Measurements from ENCODE around the gene SLC25A43.
"Not testable (repeated sequence)": the region's sequence is repeated elsewhere in the genome, so short reads cannot be mapped to it uniquely, and the experiment has no call there.

SLC25A43 gene

GRCh38 chrX:119382606-119383005 is 16.5 kb upstream of the SLC25A43 start:
- Histone ChIP-seq H3K9me3 (ENCODE audit: control insufficient read depth in 1 of 2, low read length in 2 of 2) (no peaks in the 10 kb centered on the region), H3K27ac (ENCODE audit: low read depth, low read length) (no peak overlapping the region), H3K27me3 (ENCODE audit: control insufficient read depth in 1 of 2, insufficient read depth in 2 of 2, low read length in 2 of 2) (no peaks in the 10 kb centered on the region), H3K36me3 (ENCODE audit: control insufficient read depth in 1 of 2, insufficient read depth in 2 of 2, low read length in 2 of 2) (no peaks in the 10 kb centered on the region), H3K4me1 (ENCODE audit: control insufficient read depth in 1 of 2, insufficient read depth in 2 of 2, low read length in 2 of 2) (no peaks in the 10 kb centered on the region), H3K4me3 (ENCODE audit: low read depth in 1 of 2, low read length in 2 of 2) (no peak overlapping the region), H3K9ac (ENCODE audit: low read depth in 1 of 2, low read length in 2 of 2) (no peak overlapping the region)

- H3K4me1 ChIP-seq (ENCODE audit: control insufficient read depth in 1 of 2, insufficient read depth in 2 of 2, low read length in 2 of 2): peaks cover 14 to 15% of the 10 kb centered on the region in 2 donors
- H3K9ac ChIP-seq (ENCODE audit: low read depth in 1 of 2, low read length in 2 of 2); H3K36me3 ChIP-seq (ENCODE audit: control insufficient read depth in 1 of 2, insufficient read depth in 2 of 2, low read length in 2 of 2); H3K4me3 ChIP-seq (ENCODE audit: low read depth in 1 of 2, low read length in 2 of 2); H3K27me3 ChIP-seq (ENCODE audit: control insufficient read depth in 1 of 2, insufficient read depth in 2 of 2, low read length in 2 of 2); H3K27ac ChIP-seq (ENCODE audit: low read depth, low read length); H3K9me3 ChIP-seq (ENCODE audit: control insufficient read depth in 1 of 2, low read length in 2 of 2): not testable (repeated sequence)
Measured at GRCh38 chrX:119386685-119387084, 12.5 kb upstream of the SLC25A43 start.

GRCh38 chrX:119387426-119387825 is 11.7 kb upstream of the SLC25A43 start:
- not testable (repeated sequence) for H3K27me3 ChIP-seq (ENCODE audit: control insufficient read depth in 1 of 2, insufficient read depth in 2 of 2, low read length in 2 of 2); H3K27ac ChIP-seq (ENCODE audit: low read depth, low read length); H3K9me3 ChIP-seq (ENCODE audit: control insufficient read depth in 1 of 2, low read length in 2 of 2); H3K4me3 ChIP-seq (ENCODE audit: low read depth in 1 of 2, low read length in 2 of 2); H3K9ac ChIP-seq (ENCODE audit: low read depth in 1 of 2, low read length in 2 of 2); H3K36me3 ChIP-seq (ENCODE audit: control insufficient read depth in 1 of 2, insufficient read depth in 2 of 2, low read length in 2 of 2)
- peaks cover 14 to 15% of the 10 kb centered on the region in 2 donors for H3K4me1 ChIP-seq (ENCODE audit: control insufficient read depth in 1 of 2, insufficient read depth in 2 of 2, low read length in 2 of 2)

- H3K9ac ChIP-seq (ENCODE audit: low read depth in 1 of 2, low read length in 2 of 2): peak overlapping the region in 1 of 2 donors; percentile 33
- H3K9me3 ChIP-seq (ENCODE audit: control insufficient read depth in 1 of 2, low read length in 2 of 2): no peaks in the 10 kb centered on the region
- peaks cover 14 to 15% of the 10 kb centered on the region in 2 donors for H3K4me1 ChIP-seq (ENCODE audit: control insufficient read depth in 1 of 2, insufficient read depth in 2 of 2, low read length in 2 of 2)
- H3K4me3 ChIP-seq (ENCODE audit: low read depth in 1 of 2, low read length in 2 of 2): peak overlapping the region; percentile 46 to 48
- H3K36me3 ChIP-seq (ENCODE audit: control insufficient read depth in 1 of 2, insufficient read depth in 2 of 2, low read length in 2 of 2): no peaks in the 10 kb centered on the region
- H3K27ac ChIP-seq (ENCODE audit: low read depth, low read length): no peak overlapping the region
- H3K27me3 ChIP-seq (ENCODE audit: control insufficient read depth in 1 of 2, insufficient read depth in 2 of 2, low read length in 2 of 2): no peaks in the 10 kb centered on the region
Measured at GRCh38 chrX:119389214-119389613, 9.9 kb upstream of the SLC25A43 start.

GRCh38 chrX:119389871-119390501 is 9.2 kb upstream of the SLC25A43 start:
- Histone ChIP-seq H3K27me3 (ENCODE audit: control insufficient read depth in 1 of 2, insufficient read depth in 2 of 2, low read length in 2 of 2) (no peaks in the 10 kb centered on the region), H3K9me3 (ENCODE audit: control insufficient read depth in 1 of 2, low read length in 2 of 2) (no peaks in the 10 kb centered on the region), H3K27ac (ENCODE audit: low read depth, low read length) (peak overlapping the region; percentile 51), H3K9ac (ENCODE audit: low read depth in 1 of 2, low read length in 2 of 2) (peak overlapping the region; percentile 30 to 33), H3K4me3 (ENCODE audit: low read depth in 1 of 2, low read length in 2 of 2) (peak overlapping the region; percentile 46 to 48), H3K36me3 (ENCODE audit: control insufficient read depth in 1 of 2, insufficient read depth in 2 of 2, low read length in 2 of 2) (no peaks in the 10 kb centered on the region), H3K4me1 (ENCODE audit: control insufficient read depth in 1 of 2, insufficient read depth in 2 of 2, low read length in 2 of 2) (peaks cover 14 to 15% of the 10 kb centered on the region in 2 donors)

GRCh38 chrX:119391279-119391678 is 7.9 kb upstream of the SLC25A43 start:
- Histone ChIP-seq H3K9me3 (ENCODE audit: control insufficient read depth in 1 of 2, low read length in 2 of 2) (no peaks in the 10 kb centered on the region), H3K4me3 (ENCODE audit: low read depth in 1 of 2, low read length in 2 of 2) (no peak overlapping the region), H3K4me1 (ENCODE audit: control insufficient read depth in 1 of 2, insufficient read depth in 2 of 2, low read length in 2 of 2) (peaks cover 14 to 15% of the 10 kb centered on the region in 2 donors), H3K27ac (ENCODE audit: low read depth, low read length) (no peak overlapping the region), H3K27me3 (ENCODE audit: control insufficient read depth in 1 of 2, insufficient read depth in 2 of 2, low read length in 2 of 2) (no peaks in the 10 kb centered on the region), H3K9ac (ENCODE audit: low read depth in 1 of 2, low read length in 2 of 2) (peak overlapping the region in 1 of 2 donors; percentile 1), H3K36me3 (ENCODE audit: control insufficient read depth in 1 of 2, insufficient read depth in 2 of 2, low read length in 2 of 2) (no peaks in the 10 kb centered on the region)

GRCh38 chrX:119393144-119393543 is 6.0 kb upstream of the SLC25A43 start:
- no peaks in the 10 kb centered on the region for H3K36me3 ChIP-seq (ENCODE audit: control insufficient read depth in 1 of 2, insufficient read depth in 2 of 2, low read length in 2 of 2)
- peaks cover 15 to 16% of the 10 kb centered on the region in 2 donors for H3K4me1 ChIP-seq (ENCODE audit: control insufficient read depth in 1 of 2, insufficient read depth in 2 of 2, low read length in 2 of 2)
- no peak overlapping the region for H3K9ac ChIP-seq (ENCODE audit: low read depth in 1 of 2, low read length in 2 of 2)
- no peak overlapping the region for H3K27ac ChIP-seq (ENCODE audit: low read depth, low read length)
- H3K9me3 ChIP-seq (ENCODE audit: control insufficient read depth in 1 of 2, low read length in 2 of 2): no peaks in the 10 kb centered on the region
- H3K4me3 ChIP-seq (ENCODE audit: low read depth in 1 of 2, low read length in 2 of 2): no peak overlapping the region
- H3K27me3 ChIP-seq (ENCODE audit: control insufficient read depth in 1 of 2, insufficient read depth in 2 of 2, low read length in 2 of 2): no peaks in the 10 kb centered on the region

- Histone ChIP-seq H3K36me3 (ENCODE audit: control insufficient read depth in 1 of 2, insufficient read depth in 2 of 2, low read length in 2 of 2) (no peaks in the 10 kb centered on the region), H3K9me3 (ENCODE audit: control insufficient read depth in 1 of 2, low read length in 2 of 2) (no peaks in the 10 kb centered on the region), H3K4me3 (ENCODE audit: low read depth in 1 of 2, low read length in 2 of 2) (peak overlapping the region; percentile 65 to 70), H3K27me3 (ENCODE audit: control insufficient read depth in 1 of 2, insufficient read depth in 2 of 2, low read length in 2 of 2) (no peaks in the 10 kb centered on the region), H3K27ac (ENCODE audit: low read depth, low read length) (peak overlapping the region; percentile 42), H3K4me1 (ENCODE audit: control insufficient read depth in 1 of 2, insufficient read depth in 2 of 2, low read length in 2 of 2) (peaks cover 10 to 17% of the 10 kb centered on the region in 2 donors), H3K9ac (ENCODE audit: low read depth in 1 of 2, low read length in 2 of 2) (peak overlapping the region; percentile 57 to 82)
Measured at GRCh38 chrX:119398587-119398973, 556 bp upstream of the SLC25A43 start.

- Histone ChIP-seq H3K27me3 (ENCODE audit: control insufficient read depth in 1 of 2, insufficient read depth in 2 of 2, low read length in 2 of 2) (no peaks in the 10 kb centered on the region), H3K27ac (ENCODE audit: low read depth, low read length) (no peak overlapping the region), H3K9me3 (ENCODE audit: control insufficient read depth in 1 of 2, low read length in 2 of 2) (no peaks in the 10 kb centered on the region), H3K4me3 (ENCODE audit: low read depth in 1 of 2, low read length in 2 of 2) (peak overlapping the region; percentile 65 to 70), H3K36me3 (ENCODE audit: control insufficient read depth in 1 of 2, insufficient read depth in 2 of 2, low read length in 2 of 2) (no peaks in the 10 kb centered on the region), H3K4me1 (ENCODE audit: control insufficient read depth in 1 of 2, insufficient read depth in 2 of 2, low read length in 2 of 2) (peaks cover 10 to 17% of the 10 kb centered on the region in 2 donors), H3K9ac (ENCODE audit: low read depth in 1 of 2, low read length in 2 of 2) (peak overlapping the region; percentile 57 to 82)
Measured at GRCh38 chrX:119399772-119400101, 601 bp downstream of the SLC25A43 start.

GRCh38 chrX:119401569-119401968 is 2.4 kb downstream of the SLC25A43 start:
- H3K4me1 ChIP-seq (ENCODE audit: control insufficient read depth in 1 of 2, insufficient read depth in 2 of 2, low read length in 2 of 2): peaks cover 10 to 17% of the 10 kb centered on the region in 2 donors
- H3K9me3 ChIP-seq (ENCODE audit: control insufficient read depth in 1 of 2, low read length in 2 of 2): no peaks in the 10 kb centered on the region
- no peak overlapping the region for H3K27ac ChIP-seq (ENCODE audit: low read depth, low read length)
- peaks cover 2 to 4% of the 10 kb centered on the region in 2 donors for H3K36me3 ChIP-seq (ENCODE audit: control insufficient read depth in 1 of 2, insufficient read depth in 2 of 2, low read length in 2 of 2)
- H3K27me3 ChIP-seq (ENCODE audit: control insufficient read depth in 1 of 2, insufficient read depth in 2 of 2, low read length in 2 of 2): no peaks in the 10 kb centered on the region
- no peak overlapping the region for H3K9ac ChIP-seq (ENCODE audit: low read depth in 1 of 2, low read length in 2 of 2)
- H3K4me3 ChIP-seq (ENCODE audit: low read depth in 1 of 2, low read length in 2 of 2): no peak overlapping the region
